NCI-H1048 (cell line): ENCODE results near the gene FCHSD2.
"Not testable (repeated sequence)": the region's sequence is repeated elsewhere in the genome, so short reads cannot be mapped to it uniquely, and the experiment has no call there.

Experiments
- DNase-seq: peaks from one replicate; lab custom pipeline; 2025; lab: John Stamatoyannopoulos, UW

FCHSD2 gene

GRCh38 chr11:72820439-72821139 lies 321.5 kb downstream of the FCHSD2 start:
- DNase-seq: no peak

GRCh38 chr11:72818971-72819370 lies 323.1 kb downstream of the FCHSD2 start:
- DNase-seq: no peak

GRCh38 chr11:72817966-72818365 lies 324.2 kb downstream of the FCHSD2 start:
- no peak for DNase-seq

- no peak for DNase-seq
Observed at GRCh38 chr11:72816404-72816990, 325.6 kb downstream of the FCHSD2 start.

GRCh38 chr11:72815110-72815618 lies 327.0 kb downstream of the FCHSD2 start:
- DNase-seq: no peak

- DNase-seq: peak; percentile 59
Observed at GRCh38 chr11:72814286-72815109, 327.6 kb downstream of the FCHSD2 start, which contains the start of gene ATG16L2. Gene ATG16L2 (plus strand): TSS chr11:72814411. CDS start chr11:72814446, 35 bp downstream.

- peak; percentile 31 for DNase-seq
Observed at GRCh38 chr11:72813740-72814285, 328.3 kb downstream of the FCHSD2 start.

GRCh38 chr11:72812967-72813739 lies 329.0 kb downstream of the FCHSD2 start:
- peak; percentile 17 for DNase-seq

- no peak for DNase-seq
Observed at GRCh38 chr11:72812604-72812966, 329.5 kb downstream of the FCHSD2 start.

GRCh38 chr11:72811686-72812085 lies 330.4 kb downstream of the FCHSD2 start:
- not testable (repeated sequence) for DNase-seq

- no peak for DNase-seq
Observed at GRCh38 chr11:72808331-72808798, 333.8 kb downstream of the FCHSD2 start.

- no peak for DNase-seq
Observed at GRCh38 chr11:72807792-72808191, 334.3 kb downstream of the FCHSD2 start.

- no peak for DNase-seq
Observed at GRCh38 chr11:72807021-72807693, 335.0 kb downstream of the FCHSD2 start.

GRCh38 chr11:72806378-72806777 lies 335.7 kb downstream of the FCHSD2 start:
- not testable (repeated sequence) for DNase-seq

GRCh38 chr11:72805216-72805615 lies 336.9 kb downstream of the FCHSD2 start:
- no peak for DNase-seq

- no peak for DNase-seq
Observed at GRCh38 chr11:72802822-72803221, 339.3 kb downstream of the FCHSD2 start.

GRCh38 chr11:72799441-72799840 lies 342.7 kb downstream of the FCHSD2 start:
- DNase-seq: no peak

GRCh38 chr11:72798361-72798760 lies 343.8 kb downstream of the FCHSD2 start:
- DNase-seq: no peak

- DNase-seq: peak; percentile 85
Observed at GRCh38 chr11:72793425-72794367, 348.4 kb downstream of the FCHSD2 start, which contains the start of gene STARD10. Gene STARD10 (minus strand): TSS chr11:72794047. CDS start chr11:72781181, 12,866 bp downstream.

- no peak for DNase-seq
Observed at GRCh38 chr11:72793076-72793424, 349.1 kb downstream of the FCHSD2 start.
